ENCODE measurements around the gene SLC25A25.
"Not testable (repeated sequence)": the region's sequence is repeated elsewhere in the genome, so short reads cannot be mapped to it uniquely, and the experiment has no call there.

The SLC25A25 gene

DNA sequence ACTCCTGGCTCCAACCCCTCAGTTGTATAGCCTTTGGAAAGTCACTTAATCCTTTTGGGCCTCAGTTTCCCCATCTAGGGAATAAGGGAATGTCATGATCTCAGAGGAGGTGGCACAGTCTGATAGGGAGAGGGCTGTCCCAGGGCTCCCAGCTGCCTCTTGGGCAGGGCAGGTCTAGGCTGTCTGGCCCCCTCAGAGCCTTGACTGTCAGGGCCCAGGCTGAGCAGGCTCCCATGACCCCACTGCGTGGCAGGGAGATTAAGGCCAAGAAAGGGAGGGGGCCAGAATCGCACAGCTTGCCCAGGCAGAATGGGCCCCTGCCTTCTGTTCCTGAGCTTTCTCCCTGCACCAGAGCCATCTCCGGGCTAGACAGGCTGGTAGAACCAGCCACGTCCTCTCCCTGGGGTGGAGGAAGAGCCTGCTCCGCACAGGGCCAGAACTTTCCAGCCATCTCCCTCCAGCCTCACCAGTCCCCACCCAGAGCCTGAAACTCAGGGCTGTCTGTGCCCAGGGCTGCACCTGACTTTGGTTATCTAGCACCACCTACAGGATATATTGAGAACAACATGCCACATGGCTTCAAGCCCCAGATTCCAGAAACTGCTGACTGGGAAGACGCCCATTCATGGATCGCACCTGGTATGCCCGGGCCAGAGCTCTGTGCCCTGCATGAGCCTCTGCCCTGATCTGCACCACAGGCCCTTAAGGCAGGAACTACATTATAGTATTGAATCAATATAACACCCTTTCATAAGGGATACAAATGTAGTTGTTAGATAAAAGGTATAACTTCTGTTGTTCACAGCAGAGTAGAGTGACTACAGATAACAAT lies 33.0 kb upstream of the SLC25A25 start:
- Histone ChIP-seq H3K36me3 (ENCODE audit: insufficient read depth, low read length) (no peaks in the 10 kb centered on the region), H3K4me3 (ENCODE audit: low read length) (no peak overlapping the region), H3K9ac (ENCODE audit: low read depth, low read length) (no peak overlapping the region), H3K4me2 (ENCODE audit: low read length) (no peak overlapping the region), H3K27me3 (ENCODE audit: control insufficient read depth, insufficient read depth, low read length) (no peaks in the 10 kb centered on the region), H3K4me1 (ENCODE audit: control insufficient read depth, insufficient read depth, low read length) (no peaks in the 10 kb centered on the region), H3K9me3 (replicated peaks; ENCODE audit: low read length) (no peaks in the 10 kb centered on the region)

- not testable (repeated sequence) for H3K4me3 ChIP-seq (ENCODE audit: low read length); H3K9me3 ChIP-seq (replicated peaks; ENCODE audit: low read length); H3K27me3 ChIP-seq (ENCODE audit: control insufficient read depth, insufficient read depth, low read length); H3K4me2 ChIP-seq (ENCODE audit: low read length); H3K36me3 ChIP-seq (ENCODE audit: insufficient read depth, low read length); H3K9ac ChIP-seq (ENCODE audit: low read depth, low read length); H3K4me1 ChIP-seq (ENCODE audit: control insufficient read depth, insufficient read depth, low read length)
Observed at GRCh38 chr9:128036522-128036921, 31.5 kb upstream of the SLC25A25 start.

DNA sequence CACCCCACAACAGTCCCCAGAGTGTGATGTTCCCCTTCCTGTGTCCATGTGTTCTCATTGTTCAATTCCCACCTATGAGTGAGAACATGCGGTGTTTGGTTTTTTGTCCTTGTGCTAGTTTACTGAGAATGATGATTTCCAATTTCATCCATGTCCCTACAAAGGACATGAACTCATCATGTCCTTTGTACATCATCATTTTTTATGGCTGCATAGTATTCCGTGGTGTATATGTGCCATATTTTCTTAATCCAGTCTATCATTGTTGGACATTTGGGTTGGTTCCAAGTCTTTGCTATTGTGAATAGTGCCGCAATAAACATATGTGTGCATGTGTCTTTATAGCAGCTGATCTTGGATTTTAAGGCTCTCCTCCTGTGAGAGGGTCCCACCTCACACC lies 27.2 kb upstream of the SLC25A25 start:
- H3K27me3 ChIP-seq (ENCODE audit: control insufficient read depth, insufficient read depth, low read length); H3K36me3 ChIP-seq (ENCODE audit: insufficient read depth, low read length); H3K9ac ChIP-seq (ENCODE audit: low read depth, low read length); H3K4me3 ChIP-seq (ENCODE audit: low read length); H3K9me3 ChIP-seq (replicated peaks; ENCODE audit: low read length); H3K4me2 ChIP-seq (ENCODE audit: low read length); H3K4me1 ChIP-seq (ENCODE audit: control insufficient read depth, insufficient read depth, low read length): not testable (repeated sequence)

GRCh38 chr9:128042043-128042442 lies 26.0 kb upstream of the SLC25A25 start:
- H3K9ac ChIP-seq (ENCODE audit: low read depth, low read length), result no peak overlapping the region
- H3K4me2 ChIP-seq (ENCODE audit: low read length), result no peak overlapping the region
- no peaks in the 10 kb centered on the region for H3K9me3 ChIP-seq (replicated peaks; ENCODE audit: low read length)
- H3K4me3 ChIP-seq (ENCODE audit: low read length), result no peak overlapping the region
- no peaks in the 10 kb centered on the region for H3K4me1 ChIP-seq (ENCODE audit: control insufficient read depth, insufficient read depth, low read length)
- peaks cover 4% of the 10 kb centered on the region for H3K27me3 ChIP-seq (ENCODE audit: control insufficient read depth, insufficient read depth, low read length)
- H3K36me3 ChIP-seq (ENCODE audit: insufficient read depth, low read length), result no peaks in the 10 kb centered on the region

GRCh38 chr9:128043467-128043868 lies 24.6 kb upstream of the SLC25A25 start:
- Histone ChIP-seq H3K36me3 (ENCODE audit: insufficient read depth, low read length) (no peaks in the 10 kb centered on the region), H3K4me3 (ENCODE audit: low read length) (no peak overlapping the region), H3K4me2 (ENCODE audit: low read length) (no peak overlapping the region), H3K9ac (ENCODE audit: low read depth, low read length) (no peak overlapping the region), H3K4me1 (ENCODE audit: control insufficient read depth, insufficient read depth, low read length) (no peaks in the 10 kb centered on the region), H3K27me3 (ENCODE audit: control insufficient read depth, insufficient read depth, low read length) (peaks cover 4% of the 10 kb centered on the region), H3K9me3 (replicated peaks; ENCODE audit: low read length) (no peaks in the 10 kb centered on the region)

DNA sequence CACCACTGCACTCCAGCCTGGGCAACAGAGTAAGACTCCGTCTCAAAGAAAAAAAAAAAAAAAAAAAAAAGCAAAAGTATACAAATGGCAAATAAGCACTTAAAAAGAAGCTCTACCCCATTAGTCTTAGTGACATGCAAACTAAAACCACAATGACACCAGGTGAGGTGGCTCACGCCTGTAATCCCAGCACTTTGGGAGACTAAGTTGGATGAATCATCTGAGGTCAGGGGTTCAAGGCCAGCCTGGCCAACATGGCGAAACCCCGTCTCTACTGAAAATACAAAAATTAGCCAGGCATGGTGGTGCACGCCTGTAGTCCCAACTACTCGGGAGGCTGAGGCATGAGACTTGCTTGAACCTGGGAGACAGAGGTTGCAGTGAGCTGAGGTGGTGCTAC lies 22.6 kb upstream of the SLC25A25 start:
- H3K27me3 ChIP-seq (ENCODE audit: control insufficient read depth, insufficient read depth, low read length); H3K4me2 ChIP-seq (ENCODE audit: low read length); H3K4me3 ChIP-seq (ENCODE audit: low read length); H3K36me3 ChIP-seq (ENCODE audit: insufficient read depth, low read length); H3K9me3 ChIP-seq (replicated peaks; ENCODE audit: low read length); H3K9ac ChIP-seq (ENCODE audit: low read depth, low read length); H3K4me1 ChIP-seq (ENCODE audit: control insufficient read depth, insufficient read depth, low read length): not testable (repeated sequence)

DNA sequence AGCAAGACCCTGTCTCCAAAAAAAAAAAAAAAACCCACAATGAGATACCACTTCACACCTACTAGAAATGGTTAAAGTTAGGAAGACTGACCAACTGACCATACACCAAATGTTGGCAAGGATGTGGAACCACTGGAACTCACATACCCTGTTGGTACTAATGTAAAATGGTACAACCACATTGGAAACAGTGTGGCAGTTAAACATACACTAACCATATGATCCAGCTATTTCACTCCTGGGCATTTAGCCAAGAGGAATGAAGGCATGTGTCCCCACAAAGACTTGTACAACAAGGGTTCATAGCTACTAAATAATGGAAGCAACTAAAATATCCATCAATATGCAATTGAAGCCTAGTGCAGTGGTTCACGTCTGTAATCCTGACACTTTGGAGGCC lies 22.2 kb upstream of the SLC25A25 start:
- Histone ChIP-seq H3K4me3 (ENCODE audit: low read length) (no peak overlapping the region), H3K9me3 (replicated peaks; ENCODE audit: low read length) (no peaks in the 10 kb centered on the region), H3K27me3 (ENCODE audit: control insufficient read depth, insufficient read depth, low read length) (peaks cover 4% of the 10 kb centered on the region), H3K9ac (ENCODE audit: low read depth, low read length) (no peak overlapping the region), H3K36me3 (ENCODE audit: insufficient read depth, low read length) (no peaks in the 10 kb centered on the region), H3K4me1 (ENCODE audit: control insufficient read depth, insufficient read depth, low read length) (peaks cover 4% of the 10 kb centered on the region), H3K4me2 (ENCODE audit: low read length) (no peak overlapping the region)

DNA sequence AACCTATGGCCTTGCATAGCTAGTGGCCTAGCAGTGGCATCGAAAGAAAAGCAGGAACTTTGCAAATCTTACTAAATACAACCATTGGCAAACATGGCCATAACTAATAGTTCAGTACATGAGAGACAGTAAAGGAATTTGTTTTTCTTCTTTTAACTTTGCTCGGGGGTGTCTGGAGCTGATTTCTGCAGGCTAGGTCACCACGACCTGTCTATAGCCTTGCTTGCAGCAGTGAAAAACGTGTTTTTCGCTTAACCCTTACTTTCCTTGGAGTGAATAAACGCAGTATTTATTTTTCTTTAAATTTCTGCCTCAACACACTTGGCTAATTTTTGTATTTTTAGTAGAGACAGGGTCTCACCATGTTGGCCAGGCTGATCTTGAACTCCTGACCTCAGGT lies 20.8 kb upstream of the SLC25A25 start:
- peaks cover 2% of the 10 kb centered on the region for H3K27me3 ChIP-seq (ENCODE audit: control insufficient read depth, insufficient read depth, low read length)
- H3K4me1 ChIP-seq (ENCODE audit: control insufficient read depth, insufficient read depth, low read length), result peaks cover 4% of the 10 kb centered on the region
- no peaks in the 10 kb centered on the region for H3K36me3 ChIP-seq (ENCODE audit: insufficient read depth, low read length)
- no peak overlapping the region for H3K4me3 ChIP-seq (ENCODE audit: low read length)
- H3K4me2 ChIP-seq (ENCODE audit: low read length), result no peak overlapping the region
- no peaks in the 10 kb centered on the region for H3K9me3 ChIP-seq (replicated peaks; ENCODE audit: low read length)
- no peak overlapping the region for H3K9ac ChIP-seq (ENCODE audit: low read depth, low read length)

GRCh38 chr9:128048663-128049062 lies 19.4 kb upstream of the SLC25A25 start:
- Histone ChIP-seq H3K9ac (ENCODE audit: low read depth, low read length) (no peak overlapping the region), H3K9me3 (replicated peaks; ENCODE audit: low read length) (no peaks in the 10 kb centered on the region), H3K4me1 (ENCODE audit: control insufficient read depth, insufficient read depth, low read length) (peaks cover 4% of the 10 kb centered on the region), H3K4me3 (ENCODE audit: low read length) (no peak overlapping the region), H3K4me2 (ENCODE audit: low read length) (no peak overlapping the region), H3K36me3 (ENCODE audit: insufficient read depth, low read length) (no peaks in the 10 kb centered on the region), H3K27me3 (ENCODE audit: control insufficient read depth, insufficient read depth, low read length) (no peaks in the 10 kb centered on the region)

- Histone ChIP-seq H3K4me2 (ENCODE audit: low read length) (no peak overlapping the region), H3K4me1 (ENCODE audit: control insufficient read depth, insufficient read depth, low read length) (peaks cover 4% of the 10 kb centered on the region), H3K4me3 (ENCODE audit: low read length) (no peak overlapping the region), H3K9me3 (replicated peaks; ENCODE audit: low read length) (no peaks in the 10 kb centered on the region), H3K9ac (ENCODE audit: low read depth, low read length) (no peak overlapping the region), H3K27me3 (ENCODE audit: control insufficient read depth, insufficient read depth, low read length) (no peaks in the 10 kb centered on the region), H3K36me3 (ENCODE audit: insufficient read depth, low read length) (no peaks in the 10 kb centered on the region)
Observed at GRCh38 chr9:128049843-128050242, 18.2 kb upstream of the SLC25A25 start.

DNA sequence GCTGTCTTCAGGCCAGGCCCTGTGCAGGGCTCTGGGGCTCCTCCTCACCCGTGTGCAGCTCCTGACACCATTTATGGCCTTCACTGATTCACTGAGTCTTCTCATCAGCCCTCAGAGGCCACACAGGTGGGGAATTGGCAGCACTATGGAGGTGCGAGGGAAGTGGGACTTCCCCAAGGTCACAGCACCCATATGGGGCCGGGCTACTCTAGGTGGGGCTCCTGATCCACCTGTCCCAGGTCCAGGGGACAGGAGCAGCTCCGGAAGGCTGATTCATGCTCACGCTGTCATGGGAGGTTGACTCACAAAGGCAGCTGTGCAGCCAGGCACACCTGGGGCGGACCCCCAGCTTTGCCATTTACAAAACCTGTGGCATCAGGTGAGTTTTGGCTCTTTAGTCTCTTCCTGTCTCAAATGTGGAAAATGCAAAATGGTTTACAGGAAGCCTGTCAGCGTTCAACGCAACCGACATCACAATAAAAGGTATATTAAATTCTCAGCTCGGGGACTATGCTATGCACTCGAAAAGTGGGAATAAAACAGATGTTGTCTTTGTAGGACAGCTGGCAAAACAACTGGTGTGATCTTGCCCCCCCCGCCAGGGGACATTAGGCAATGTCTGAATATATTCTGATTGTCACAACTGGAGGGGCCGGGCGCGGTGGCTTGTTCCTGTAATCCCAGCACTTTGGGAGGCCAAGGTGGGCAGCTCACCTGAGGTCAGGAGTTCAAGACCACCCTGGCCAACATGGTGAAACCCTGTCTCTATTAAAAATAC lies 15.9 kb upstream of the SLC25A25 start:
- no peak overlapping the region for H3K9ac ChIP-seq (ENCODE audit: low read depth, low read length)
- no peaks in the 10 kb centered on the region for H3K27me3 ChIP-seq (ENCODE audit: control insufficient read depth, insufficient read depth, low read length)
- no peaks in the 10 kb centered on the region for H3K36me3 ChIP-seq (ENCODE audit: insufficient read depth, low read length)
- no peak overlapping the region for H3K4me3 ChIP-seq (ENCODE audit: low read length)
- H3K4me1 ChIP-seq (ENCODE audit: control insufficient read depth, insufficient read depth, low read length), result peaks cover 15% of the 10 kb centered on the region
- H3K9me3 ChIP-seq (replicated peaks; ENCODE audit: low read length), result no peaks in the 10 kb centered on the region
- no peak overlapping the region for H3K4me2 ChIP-seq (ENCODE audit: low read length)

- no peaks in the 10 kb centered on the region for H3K36me3 ChIP-seq (ENCODE audit: insufficient read depth, low read length)
- H3K27me3 ChIP-seq (ENCODE audit: control insufficient read depth, insufficient read depth, low read length), result no peaks in the 10 kb centered on the region
- H3K4me2 ChIP-seq (ENCODE audit: low read length), result no peak overlapping the region
- H3K4me1 ChIP-seq (ENCODE audit: control insufficient read depth, insufficient read depth, low read length), result peaks cover 15% of the 10 kb centered on the region
- H3K9me3 ChIP-seq (replicated peaks; ENCODE audit: low read length), result no peaks in the 10 kb centered on the region
- H3K4me3 ChIP-seq (ENCODE audit: low read length), result no peak overlapping the region
- no peak overlapping the region for H3K9ac ChIP-seq (ENCODE audit: low read depth, low read length)
Observed at GRCh38 chr9:128053560-128053959, 14.5 kb upstream of the SLC25A25 start.
